ENCODE results near the gene GANC.

GANC gene

GRCh38 chr15:42385206-42385979, 112.4 kb downstream of the GANC start:
- Histone ChIP-seq H3K9me3 (ENCODE audit: low read length) (no peaks in the 10 kb centered on the region), H3K9ac (ENCODE audit: low read length) (no peak overlapping the region), H3K27me3 (ENCODE audit: control insufficient read depth in 1 of 2, insufficient read depth in 2 of 2, low read length in 2 of 2) (no peaks in the 10 kb centered on the region), H3K4me1 (ENCODE audit: insufficient read depth, low read length) (no peaks in the 10 kb centered on the region), H3K4me3 (ENCODE audit: low read depth in 1 of 2, low read length in 2 of 2) (no peak overlapping the region), H3K27ac (ENCODE audit: low read depth, low read length) (no peak overlapping the region), H3K36me3 (ENCODE audit: insufficient read depth, low read length) (peaks cover 7% of the 10 kb centered on the region)

- H3K4me3 ChIP-seq (ENCODE audit: low read depth in 1 of 2, low read length in 2 of 2): no peak overlapping the region
- H3K27ac ChIP-seq (ENCODE audit: low read depth, low read length): no peak overlapping the region
- peaks cover 7% of the 10 kb centered on the region for H3K36me3 ChIP-seq (ENCODE audit: insufficient read depth, low read length)
- H3K27me3 ChIP-seq (ENCODE audit: control insufficient read depth in 1 of 2, insufficient read depth in 2 of 2, low read length in 2 of 2): no peaks in the 10 kb centered on the region
- H3K9me3 ChIP-seq (ENCODE audit: low read length): no peaks in the 10 kb centered on the region
- no peaks in the 10 kb centered on the region for H3K4me1 ChIP-seq (ENCODE audit: insufficient read depth, low read length)
- no peak overlapping the region for H3K9ac ChIP-seq (ENCODE audit: low read length)
These were observed 113.1 kb downstream of the GANC start for GRCh38 chr15:42385980-42386700.

- Histone ChIP-seq H3K27me3 (ENCODE audit: control insufficient read depth in 1 of 2, insufficient read depth in 2 of 2, low read length in 2 of 2) (no peaks in the 10 kb centered on the region), H3K9ac (ENCODE audit: low read length) (no peak overlapping the region), H3K27ac (ENCODE audit: low read depth, low read length) (no peak overlapping the region), H3K4me1 (ENCODE audit: insufficient read depth, low read length) (no peaks in the 10 kb centered on the region), H3K36me3 (ENCODE audit: insufficient read depth, low read length) (peaks cover 7% of the 10 kb centered on the region), H3K9me3 (ENCODE audit: low read length) (no peaks in the 10 kb centered on the region), H3K4me3 (ENCODE audit: low read depth in 1 of 2, low read length in 2 of 2) (no peak overlapping the region)
These were observed 114.6 kb downstream of the GANC start for GRCh38 chr15:42387603-42388002.

- H3K4me1 ChIP-seq (ENCODE audit: insufficient read depth, low read length): no peaks in the 10 kb centered on the region
- H3K36me3 ChIP-seq (ENCODE audit: insufficient read depth, low read length): no peaks in the 10 kb centered on the region
- no peaks in the 10 kb centered on the region for H3K27me3 ChIP-seq (ENCODE audit: control insufficient read depth in 1 of 2, insufficient read depth in 2 of 2, low read length in 2 of 2)
- H3K9me3 ChIP-seq (ENCODE audit: low read length): no peaks in the 10 kb centered on the region
- H3K4me3 ChIP-seq (ENCODE audit: low read depth in 1 of 2, low read length in 2 of 2): no peak overlapping the region
- H3K27ac ChIP-seq (ENCODE audit: low read depth, low read length): no peak overlapping the region
- H3K9ac ChIP-seq (ENCODE audit: low read length): no peak overlapping the region
These were observed 119.5 kb downstream of the GANC start for GRCh38 chr15:42392309-42393024.

- no peaks in the 10 kb centered on the region for H3K9me3 ChIP-seq (ENCODE audit: low read length)
- H3K4me3 ChIP-seq (ENCODE audit: low read depth in 1 of 2, low read length in 2 of 2): no peak overlapping the region
- no peaks in the 10 kb centered on the region for H3K4me1 ChIP-seq (ENCODE audit: insufficient read depth, low read length)
- H3K27me3 ChIP-seq (ENCODE audit: control insufficient read depth in 1 of 2, insufficient read depth in 2 of 2, low read length in 2 of 2): no peaks in the 10 kb centered on the region
- H3K36me3 ChIP-seq (ENCODE audit: insufficient read depth, low read length): peaks cover 3% of the 10 kb centered on the region
- H3K9ac ChIP-seq (ENCODE audit: low read length): no peak overlapping the region
- no peak overlapping the region for H3K27ac ChIP-seq (ENCODE audit: low read depth, low read length)
These were observed 121.1 kb downstream of the GANC start for GRCh38 chr15:42394106-42394505.

GRCh38 chr15:42395838-42396237, 122.8 kb downstream of the GANC start:
- Histone ChIP-seq H3K27ac (ENCODE audit: low read depth, low read length) (no peak overlapping the region), H3K9ac (ENCODE audit: low read length) (no peak overlapping the region), H3K27me3 (ENCODE audit: control insufficient read depth in 1 of 2, insufficient read depth in 2 of 2, low read length in 2 of 2) (no peaks in the 10 kb centered on the region), H3K4me1 (ENCODE audit: insufficient read depth, low read length) (no peaks in the 10 kb centered on the region), H3K9me3 (ENCODE audit: low read length) (no peaks in the 10 kb centered on the region), H3K4me3 (ENCODE audit: low read depth in 1 of 2, low read length in 2 of 2) (no peak overlapping the region), H3K36me3 (ENCODE audit: insufficient read depth, low read length) (peaks cover 14% of the 10 kb centered on the region)

GRCh38 chr15:42401544-42402454, 128.8 kb downstream of the GANC start:
- no peaks in the 10 kb centered on the region for H3K27me3 ChIP-seq (ENCODE audit: control insufficient read depth in 1 of 2, insufficient read depth in 2 of 2, low read length in 2 of 2)
- H3K27ac ChIP-seq (ENCODE audit: low read depth, low read length): no peak overlapping the region
- H3K9me3 ChIP-seq (ENCODE audit: low read length): no peaks in the 10 kb centered on the region
- no peak overlapping the region for H3K9ac ChIP-seq (ENCODE audit: low read length)
- no peak overlapping the region for H3K4me3 ChIP-seq (ENCODE audit: low read depth in 1 of 2, low read length in 2 of 2)
- H3K4me1 ChIP-seq (ENCODE audit: insufficient read depth, low read length): no peaks in the 10 kb centered on the region
- peaks cover 14% of the 10 kb centered on the region for H3K36me3 ChIP-seq (ENCODE audit: insufficient read depth, low read length)

GRCh38 chr15:42402455-42403205, 129.6 kb downstream of the GANC start:
- Histone ChIP-seq H3K9ac (ENCODE audit: low read length) (no peak overlapping the region), H3K27ac (ENCODE audit: low read depth, low read length) (no peak overlapping the region), H3K36me3 (ENCODE audit: insufficient read depth, low read length) (peaks cover 14% of the 10 kb centered on the region)

GRCh38 chr15:42403389-42403788, 130.4 kb downstream of the GANC start:
- H3K4me1 ChIP-seq (ENCODE audit: insufficient read depth, low read length): no peaks in the 10 kb centered on the region
- H3K9ac ChIP-seq (ENCODE audit: low read length): no peak overlapping the region
- H3K27me3 ChIP-seq (ENCODE audit: control insufficient read depth in 1 of 2, insufficient read depth in 2 of 2, low read length in 2 of 2): no peaks in the 10 kb centered on the region
- peaks cover 14% of the 10 kb centered on the region for H3K36me3 ChIP-seq (ENCODE audit: insufficient read depth, low read length)
- no peaks in the 10 kb centered on the region for H3K9me3 ChIP-seq (ENCODE audit: low read length)
- H3K4me3 ChIP-seq (ENCODE audit: low read depth in 1 of 2, low read length in 2 of 2): no peak overlapping the region
- no peak overlapping the region for H3K27ac ChIP-seq (ENCODE audit: low read depth, low read length)

More at GRCh38 chr15:42402455-42403205, 129.6 kb downstream of the GANC start:
- no peaks in the 10 kb centered on the region for H3K9me3 ChIP-seq (ENCODE audit: low read length)
- H3K4me1 ChIP-seq (ENCODE audit: insufficient read depth, low read length): no peaks in the 10 kb centered on the region
- H3K27me3 ChIP-seq (ENCODE audit: control insufficient read depth in 1 of 2, insufficient read depth in 2 of 2, low read length in 2 of 2): no peaks in the 10 kb centered on the region
- H3K4me3 ChIP-seq (ENCODE audit: low read depth in 1 of 2, low read length in 2 of 2): no peak overlapping the region

GRCh38 chr15:42404461-42405235, 131.6 kb downstream of the GANC start:
- Histone ChIP-seq H3K9ac (ENCODE audit: low read length) (no peak overlapping the region), H3K4me1 (ENCODE audit: insufficient read depth, low read length) (no peaks in the 10 kb centered on the region)

More at GRCh38 chr15:42404461-42405235, 131.6 kb downstream of the GANC start:
- H3K27me3 ChIP-seq (ENCODE audit: control insufficient read depth in 1 of 2, insufficient read depth in 2 of 2, low read length in 2 of 2): no peaks in the 10 kb centered on the region
- no peaks in the 10 kb centered on the region for H3K9me3 ChIP-seq (ENCODE audit: low read length)
- H3K4me3 ChIP-seq (ENCODE audit: low read depth in 1 of 2, low read length in 2 of 2): no peak overlapping the region
- H3K27ac ChIP-seq (ENCODE audit: low read depth, low read length): no peak overlapping the region
- H3K36me3 ChIP-seq (ENCODE audit: insufficient read depth, low read length): peaks cover 6% of the 10 kb centered on the region

Data from muscle layer of colon (tissue), 2 donors.